NCI-H2196 (cell line): ENCODE data around the gene MRPL11.

ENCODE experiments used
- DNase-seq: peaks from one replicate; lab custom pipeline; 2025; ENCODE audit not compliant: unreplicated experiment; lab: John Stamatoyannopoulos, UW

Gene MRPL11

DNA sequence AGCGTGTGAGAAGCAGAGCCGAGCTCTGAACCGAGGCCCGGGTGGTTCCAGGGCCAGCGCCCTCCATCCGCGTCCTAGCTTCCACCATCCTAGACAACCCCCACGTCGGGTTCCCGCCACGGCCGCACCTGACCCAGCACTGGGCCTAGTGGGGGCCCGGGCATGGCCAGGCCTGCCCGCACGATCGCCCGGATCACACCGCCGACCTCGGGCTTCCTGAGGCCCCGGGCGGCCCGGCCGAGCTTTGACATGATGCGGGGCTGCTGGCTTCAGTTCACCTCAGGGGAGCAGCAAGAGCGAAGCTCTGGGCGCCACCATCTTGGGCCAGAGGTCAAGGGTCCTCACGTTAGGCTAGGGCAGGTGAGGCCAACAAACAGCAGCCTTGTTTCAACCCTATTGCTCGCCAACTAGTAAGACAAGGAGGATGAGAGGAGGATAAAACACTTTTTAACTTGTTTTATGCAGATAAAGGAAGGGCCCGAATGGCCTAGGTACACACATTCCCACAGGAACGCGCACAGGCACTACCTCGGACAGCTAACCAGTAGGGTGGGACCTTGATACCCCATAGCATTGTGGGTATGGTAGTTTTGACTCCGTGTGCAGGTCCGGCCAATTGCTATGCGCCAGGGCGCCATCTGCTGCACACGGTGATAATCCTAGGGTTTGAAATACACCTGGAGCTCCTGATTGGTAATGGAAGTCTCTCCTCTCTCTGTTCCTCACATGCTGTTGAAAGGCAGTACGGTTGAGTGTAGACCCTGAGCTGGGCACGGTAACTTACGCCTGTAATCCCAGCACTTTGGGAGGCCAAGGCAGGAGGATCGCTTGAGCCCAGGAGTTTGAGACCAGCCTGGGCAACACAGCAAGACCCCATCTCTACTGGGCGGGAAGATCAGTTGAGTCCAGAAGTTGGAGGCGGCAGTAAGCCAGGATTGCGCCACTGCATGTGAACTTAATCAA lies at the start of gene MRPL11:
TSS of gene MRPL11 (minus strand) at position 345 of the 963 bp plus-strand sequence. CDS start at position 251, 94 bp downstream.
- DNase-seq: peak; percentile 91

DNA sequence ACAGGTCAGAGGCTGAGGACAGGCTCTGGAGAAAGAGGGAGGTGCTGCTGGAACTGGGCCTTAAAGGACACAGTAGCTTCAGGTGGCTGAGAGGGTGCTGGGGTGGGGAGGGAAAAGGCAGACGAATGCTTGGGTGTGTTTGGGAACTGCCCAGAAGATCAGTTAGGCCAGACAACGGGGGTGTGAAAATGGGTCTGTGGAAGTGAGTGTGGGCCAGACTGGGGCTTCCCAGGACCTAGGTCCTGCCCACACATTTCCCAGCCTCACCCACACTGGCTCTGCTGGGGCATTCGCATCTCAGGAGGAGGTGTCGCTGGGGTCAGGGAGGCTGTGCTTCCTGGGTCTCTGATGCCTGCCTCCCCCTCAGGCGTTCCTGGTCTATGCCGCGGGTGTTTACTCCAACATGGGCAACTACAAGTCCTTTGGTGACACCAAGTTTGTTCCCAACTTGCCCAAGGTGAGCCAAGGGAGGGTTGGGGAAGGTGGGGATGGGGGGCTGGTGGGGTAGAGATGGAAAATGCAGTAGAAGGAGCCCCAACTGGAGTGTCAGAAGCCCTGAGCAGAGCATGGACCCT lies 46.2 kb upstream of the MRPL11 start:
- DNase-seq: no peak

DNA sequence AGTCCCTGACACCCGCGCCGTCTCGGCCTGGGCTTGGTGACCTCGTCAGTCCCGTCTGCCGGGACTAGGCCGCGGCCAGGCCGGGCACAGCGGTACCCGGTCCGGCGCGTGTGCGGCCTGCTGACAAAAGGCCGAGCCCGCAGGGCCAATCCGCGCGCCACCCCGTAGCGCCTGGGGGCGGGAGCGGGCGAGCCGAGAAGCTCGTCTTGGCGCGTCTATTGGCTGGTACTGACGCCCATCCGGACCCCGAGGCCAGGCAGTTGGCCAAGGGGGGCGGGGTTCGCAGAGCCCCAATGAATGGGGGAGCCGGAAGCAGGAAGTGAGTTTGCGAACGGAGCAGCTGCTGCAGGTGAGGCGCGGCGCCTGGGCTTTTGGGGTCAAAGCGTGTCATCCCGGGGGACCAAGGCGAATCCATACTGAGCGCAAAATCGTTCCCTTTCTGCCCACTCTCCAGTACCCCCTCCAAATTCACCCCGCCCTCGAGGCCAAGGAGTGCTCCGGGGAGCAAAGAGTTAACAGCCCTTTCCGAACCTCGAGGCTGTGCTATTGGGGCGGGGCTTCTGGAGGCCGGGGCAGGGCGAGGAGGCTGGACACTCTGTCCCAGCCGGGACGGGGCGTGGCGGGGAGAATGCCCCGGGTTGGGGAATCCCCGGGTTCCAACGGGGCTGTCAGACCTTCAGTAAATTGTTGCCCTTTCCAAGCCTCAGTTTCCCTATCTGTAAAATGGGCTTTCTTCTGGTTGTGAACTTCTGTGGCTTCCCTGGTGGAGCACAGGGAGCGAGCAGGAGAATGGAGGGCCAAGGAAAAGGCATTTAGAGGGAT lies 41.7 kb upstream of the MRPL11 start, which contains the start of gene DPP3:
TSS of gene DPP3 (plus strand) at position 318 of the 822 bp plus-strand sequence. CDS start 1,767 bp downstream, outside the sequence.
- DNase-seq: peak; percentile 98

DNA sequence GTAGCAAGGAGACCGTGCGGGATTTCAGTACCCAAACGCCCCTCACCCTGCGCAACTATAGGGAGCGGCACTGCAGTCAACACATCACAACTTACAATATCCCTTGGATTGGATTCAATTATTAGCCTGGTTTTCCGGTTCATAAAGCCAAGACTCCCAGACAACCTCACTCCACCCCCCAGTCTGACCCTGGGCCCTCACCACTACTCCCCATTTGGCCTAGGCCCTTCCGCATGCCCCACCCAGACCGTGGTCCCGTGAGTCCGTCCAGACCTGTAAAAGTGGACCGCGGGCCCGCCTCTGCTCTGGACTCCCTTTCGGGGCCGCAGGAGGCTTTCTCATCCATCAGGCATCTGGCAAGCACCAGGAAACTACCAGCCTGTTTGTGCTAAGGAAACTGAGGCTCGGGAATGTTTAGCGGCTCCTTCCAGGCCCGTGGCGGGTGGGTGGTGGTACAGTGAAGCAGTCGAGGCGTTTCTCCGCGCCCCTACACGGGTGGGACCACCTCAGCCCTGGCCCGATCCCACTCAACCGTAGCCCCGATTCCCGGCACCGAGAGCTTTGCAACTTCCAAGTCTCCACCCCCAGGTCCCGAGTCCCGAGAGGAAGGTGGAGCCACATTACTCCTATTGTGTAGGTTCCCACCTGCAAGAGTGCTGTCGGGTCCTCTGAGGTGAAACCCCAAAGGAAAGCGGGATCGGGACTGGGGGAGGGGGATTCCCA lies 40.9 kb upstream of the MRPL11 start:
- DNase-seq: peak; percentile 84

DNA sequence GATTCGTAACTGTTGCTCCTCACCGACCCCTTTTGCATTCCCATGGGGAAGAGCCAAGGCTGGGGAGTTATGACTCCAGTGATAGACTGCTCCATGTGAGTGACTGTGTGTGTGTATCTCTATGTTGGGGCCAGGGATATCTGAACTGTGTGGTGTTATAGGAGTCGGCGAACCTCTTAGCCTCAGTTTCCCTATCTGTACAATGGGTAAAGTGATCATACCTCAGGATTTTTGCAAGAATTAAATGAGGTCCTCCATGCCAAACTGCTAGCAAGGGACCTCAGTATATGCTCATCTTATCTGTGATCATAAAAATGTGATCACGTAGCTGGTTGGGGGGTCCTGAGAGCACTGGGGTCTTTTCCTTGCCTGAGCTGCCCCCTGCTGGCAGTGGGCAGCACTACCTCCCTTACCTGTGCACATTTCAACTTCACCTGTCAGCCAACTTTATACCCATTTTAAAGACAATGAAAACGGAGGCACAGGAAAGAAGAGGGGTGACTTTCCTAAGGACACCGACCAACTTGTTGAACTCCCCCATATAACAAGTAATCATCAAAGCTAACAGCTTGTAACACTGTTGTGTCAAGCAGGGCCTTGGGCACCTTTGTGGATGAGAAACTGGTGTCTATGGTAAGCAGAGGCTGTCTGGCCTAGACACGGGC lies 40.2 kb upstream of the MRPL11 start:
- DNase-seq: peak; percentile 39

DNA sequence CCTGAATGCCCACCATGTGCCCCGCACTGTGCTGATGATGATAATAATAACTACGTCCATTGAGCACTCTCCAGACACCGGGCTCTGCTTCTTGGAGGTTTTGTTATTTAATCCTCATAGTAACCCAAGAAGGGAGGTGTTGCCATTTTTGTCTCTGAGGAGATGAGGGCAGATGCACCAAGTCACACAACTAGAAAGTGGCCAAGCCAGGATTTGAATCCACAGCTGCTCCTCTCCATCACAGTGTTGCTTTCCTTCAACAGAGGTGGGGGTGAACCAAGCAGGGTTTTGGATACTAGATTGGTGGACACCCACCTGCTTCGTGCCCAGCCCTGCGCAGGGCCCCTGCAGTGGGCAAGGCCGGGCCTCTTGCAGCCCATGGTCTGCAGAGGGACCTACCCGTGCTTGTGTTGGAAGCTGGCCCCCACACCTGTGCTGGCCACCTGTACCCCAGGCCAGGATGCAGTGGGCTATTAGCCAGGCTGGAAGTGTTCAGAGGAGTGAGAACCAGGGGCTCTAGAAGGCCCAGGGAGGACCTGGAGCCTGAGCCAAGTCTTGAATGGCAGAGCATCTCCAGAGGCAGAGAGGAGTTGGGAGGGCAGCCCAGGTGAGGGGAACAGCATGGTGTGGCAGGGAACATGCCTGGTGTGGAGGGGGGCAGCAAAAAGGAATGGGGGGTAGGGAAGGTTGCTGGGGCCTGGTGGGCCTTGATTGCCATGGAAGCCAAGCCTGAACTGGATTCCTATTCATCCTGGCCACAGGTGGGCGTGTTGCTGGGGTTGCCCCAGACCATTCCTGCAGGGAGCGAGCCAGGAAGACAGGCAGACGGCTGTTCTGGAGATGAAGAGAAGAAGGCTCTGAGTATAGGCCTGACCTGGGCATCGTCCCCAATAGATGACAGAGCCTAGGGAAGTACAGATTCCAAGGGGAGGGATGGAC lies 38.9 kb upstream of the MRPL11 start:
- DNase-seq: no peak

DNA sequence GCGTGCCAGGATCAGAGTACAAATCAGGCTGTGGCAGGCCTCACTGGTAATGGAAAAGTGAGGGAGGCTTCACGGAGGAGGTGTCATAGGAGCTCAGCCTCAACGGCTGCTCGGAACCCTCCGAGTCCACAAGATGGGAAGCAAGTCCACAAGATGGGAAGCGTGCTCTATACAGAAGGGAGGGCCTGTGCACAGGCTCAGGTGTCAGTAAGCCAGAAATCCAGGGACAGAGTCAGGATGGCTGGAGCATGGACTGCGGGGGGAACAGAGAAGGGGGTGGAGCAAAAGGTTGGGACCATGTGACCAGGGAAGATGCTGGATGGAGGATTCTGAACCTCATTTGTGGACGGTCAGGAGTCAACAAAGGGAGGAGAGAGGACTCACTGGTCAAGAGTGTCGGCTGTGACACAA lies 38.2 kb upstream of the MRPL11 start:
- DNase-seq: no peak

DNA sequence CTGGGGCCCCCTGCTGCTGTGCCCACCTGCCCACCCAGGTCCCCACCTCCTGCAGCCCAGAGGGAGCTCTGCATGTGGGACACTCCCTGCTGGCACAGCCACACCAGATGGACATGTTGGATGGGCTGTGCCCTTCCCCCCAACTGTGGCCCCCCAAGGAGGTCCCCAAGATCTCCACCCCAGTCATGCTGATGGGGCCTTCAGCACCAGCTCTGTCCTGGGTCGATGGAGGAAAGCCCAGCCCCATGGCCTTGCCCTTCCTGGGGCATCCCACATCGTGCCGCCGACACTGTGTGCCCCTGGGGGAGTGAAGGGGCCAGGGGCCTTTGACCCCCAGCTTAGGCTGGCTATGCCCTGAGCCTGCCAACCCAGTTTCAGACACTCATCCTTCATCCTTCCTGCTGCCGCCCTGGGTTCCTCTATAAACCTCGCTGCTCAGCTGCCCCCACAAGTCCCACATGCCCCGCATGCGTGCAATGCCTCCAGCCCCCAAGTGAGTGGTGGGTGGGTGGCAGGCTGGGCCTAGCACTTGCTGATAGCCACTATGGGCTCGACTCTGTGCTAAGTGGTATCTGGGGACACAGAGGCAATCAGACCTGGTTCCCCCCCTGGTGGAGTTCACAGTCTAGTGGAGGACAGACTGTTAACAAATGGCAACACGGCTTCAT lies 37.7 kb upstream of the MRPL11 start:
- DNase-seq: no peak

DNA sequence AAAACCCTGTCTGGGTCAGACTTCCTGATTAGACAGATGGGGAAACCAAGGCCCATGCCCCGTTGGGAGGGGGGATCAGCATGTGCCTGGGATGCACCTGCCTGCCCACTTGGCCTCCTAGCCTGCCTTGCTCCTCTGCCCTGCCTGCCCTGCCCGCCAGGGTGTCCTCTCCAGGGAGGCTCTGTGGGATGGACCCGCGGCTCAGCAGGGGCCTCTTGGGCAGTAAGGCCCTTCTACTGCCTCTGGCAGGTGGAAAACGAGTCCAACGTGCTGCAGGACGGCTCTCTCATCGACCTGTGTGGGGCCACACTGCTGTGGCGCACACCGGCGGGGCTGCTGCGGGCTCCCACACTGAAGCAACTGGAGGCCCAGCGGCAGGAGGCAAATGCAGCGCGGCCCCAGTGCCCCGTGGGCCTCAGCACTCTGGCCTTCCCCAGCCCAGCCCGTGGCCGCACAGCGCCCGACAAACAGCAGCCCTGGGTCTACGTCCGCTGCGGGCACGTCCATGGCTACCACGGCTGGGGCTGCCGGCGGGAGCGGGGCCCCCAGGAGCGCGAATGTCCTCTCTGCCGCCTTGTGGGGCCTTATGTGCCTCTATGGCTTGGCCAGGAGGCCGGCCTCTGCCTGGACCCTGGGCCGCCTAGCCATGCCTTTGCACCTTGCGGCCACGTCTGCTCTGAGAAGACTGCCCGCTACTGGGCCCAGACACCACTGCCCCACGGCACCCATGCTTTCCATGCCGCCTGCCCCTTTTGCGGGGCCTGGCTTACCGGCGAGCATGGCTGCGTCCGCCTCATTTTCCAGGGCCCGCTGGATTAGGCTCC lies 36.9 kb upstream of the MRPL11 start:
- no peak for DNase-seq

DNA sequence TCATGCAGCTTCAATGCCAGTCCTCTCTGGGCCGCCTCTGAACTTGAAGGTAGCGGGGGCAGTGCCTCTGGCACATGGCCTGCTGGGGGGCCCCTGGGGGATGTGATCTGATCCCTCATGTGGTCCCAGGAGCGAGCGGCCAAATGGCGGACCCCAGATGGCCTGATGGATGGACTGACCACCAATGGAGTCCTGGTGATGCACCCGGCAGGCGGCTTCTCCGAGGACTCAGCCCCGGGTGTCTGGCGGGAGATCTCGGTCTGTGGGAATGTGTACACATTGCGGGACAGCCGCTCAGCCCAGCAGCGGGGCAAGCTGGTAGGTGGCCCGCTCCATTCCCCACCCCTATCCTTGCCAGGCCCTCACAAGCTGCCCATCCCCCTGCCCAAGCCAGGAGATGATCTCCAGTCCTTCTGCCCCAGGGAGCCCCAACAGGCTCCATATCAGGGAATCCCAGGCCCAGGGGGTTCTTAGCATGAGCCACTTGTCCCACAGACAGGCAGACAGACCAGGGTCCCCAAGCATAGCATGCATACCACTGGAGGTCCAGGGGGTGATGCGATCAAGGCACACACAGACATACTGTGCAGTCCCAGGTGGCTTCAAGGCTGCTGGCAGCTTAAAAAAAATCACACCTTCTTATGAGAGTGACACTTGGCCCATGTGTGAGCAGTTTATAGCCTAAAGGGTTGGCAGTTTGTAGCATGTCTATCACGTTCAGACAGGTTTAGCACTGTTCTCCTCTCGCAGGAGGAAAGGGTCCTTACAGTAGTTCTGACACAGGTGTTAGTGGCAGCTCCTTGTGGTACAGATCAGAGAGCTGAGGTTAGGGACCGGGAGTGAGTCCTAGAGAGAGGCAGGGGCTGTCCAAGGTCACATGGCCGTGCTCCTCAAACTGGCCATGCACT lies 35.2 kb upstream of the MRPL11 start:
- no peak for DNase-seq

DNA sequence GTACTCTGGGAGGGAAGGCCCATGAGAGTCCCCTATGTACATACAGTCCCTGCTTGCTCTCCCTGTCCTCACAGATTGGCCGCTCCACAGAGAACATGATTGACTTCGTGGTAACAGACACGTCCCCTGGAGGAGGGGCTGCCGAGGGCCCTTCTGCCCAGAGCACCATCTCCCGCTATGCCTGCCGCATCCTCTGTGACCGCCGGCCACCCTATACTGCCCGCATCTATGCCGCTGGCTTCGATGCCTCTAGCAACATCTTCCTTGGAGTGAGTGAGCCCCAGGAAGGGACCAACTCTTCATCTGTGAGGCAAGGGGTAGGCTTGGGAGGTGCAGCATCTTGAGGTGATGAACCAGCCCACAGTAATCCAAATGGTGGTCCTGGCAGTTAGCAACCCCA lies 34.5 kb upstream of the MRPL11 start:
- no peak for DNase-seq

DNA sequence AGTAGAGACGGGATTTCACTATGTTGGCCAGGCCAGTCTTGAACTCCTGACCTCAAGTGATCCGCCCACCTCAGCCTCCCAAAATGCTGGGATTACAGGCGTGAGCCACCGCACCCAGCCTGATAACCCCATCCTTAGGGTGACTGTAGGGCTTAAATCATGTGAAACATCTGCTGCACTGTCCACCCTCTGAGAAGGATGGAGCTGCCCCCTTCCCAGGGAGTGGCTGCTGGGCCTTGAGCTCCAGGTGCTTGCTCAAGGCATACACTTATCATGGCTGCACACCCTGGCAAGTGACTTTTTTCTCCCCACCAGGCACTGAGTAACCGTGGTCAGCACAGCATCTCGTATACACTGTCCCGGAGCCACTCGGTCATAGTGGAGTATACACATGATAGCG lies 33.4 kb upstream of the MRPL11 start:
- no peak for DNase-seq

DNA sequence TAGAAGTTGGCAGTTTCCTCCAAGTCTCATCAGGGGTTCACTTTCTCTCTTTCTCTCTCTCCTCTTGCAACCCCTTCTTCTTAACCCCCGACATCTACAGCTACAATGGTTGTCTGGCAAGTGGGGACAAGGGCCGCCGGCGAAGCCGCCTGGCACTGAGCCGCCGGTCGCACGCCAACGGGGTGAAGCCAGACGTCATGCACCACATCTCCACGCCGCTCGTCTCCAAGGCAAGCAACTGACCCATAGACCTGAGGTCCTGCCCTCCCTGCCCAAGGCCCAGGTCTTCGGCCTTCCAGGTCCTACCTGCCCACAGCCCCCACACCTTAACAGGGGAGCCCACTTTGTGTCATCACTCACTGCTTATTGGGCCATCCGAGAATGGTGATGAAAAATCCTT lies 32.5 kb upstream of the MRPL11 start:
- DNase-seq: no peak

DNA sequence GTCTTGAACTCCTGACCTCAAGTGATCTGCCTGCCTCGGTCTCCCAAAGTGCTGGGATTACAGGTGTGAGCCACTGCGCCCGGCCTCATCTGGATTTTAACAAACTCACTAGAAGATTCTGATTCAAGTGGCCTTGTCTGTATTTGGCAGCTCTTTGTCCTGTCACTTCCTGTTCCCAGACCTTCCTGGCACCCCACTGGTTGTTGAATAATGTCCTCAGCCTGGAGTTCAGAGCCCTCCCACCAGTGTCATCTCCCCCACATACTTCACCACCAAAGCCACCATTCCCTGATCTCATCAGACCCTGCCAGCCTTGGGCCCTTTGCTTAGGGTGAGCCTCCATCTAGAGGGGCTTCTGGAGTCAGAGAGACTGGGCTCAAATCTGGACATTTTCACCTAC lies 31.4 kb upstream of the MRPL11 start:
- DNase-seq: no peak

DNA sequence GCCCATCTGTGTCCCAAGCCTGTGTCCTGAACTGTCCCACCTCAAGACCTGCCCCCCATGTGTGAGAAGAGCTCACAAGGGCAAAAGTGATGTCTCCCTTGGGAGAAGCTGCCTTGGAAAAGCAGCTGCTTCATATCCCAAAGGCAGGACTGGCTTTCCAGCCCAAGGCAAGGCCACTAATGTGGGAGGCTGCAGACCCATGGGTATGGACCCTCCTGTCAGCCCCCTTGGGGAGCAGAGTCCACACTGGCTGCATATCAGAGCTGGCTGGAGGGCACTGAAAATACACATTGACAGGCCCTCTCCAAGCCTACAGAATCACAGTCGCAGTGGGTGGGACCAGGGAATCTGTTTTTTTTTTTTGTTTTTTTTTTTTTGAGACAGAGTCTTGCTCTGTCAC lies 30.8 kb upstream of the MRPL11 start:
- no peak for DNase-seq

DNA sequence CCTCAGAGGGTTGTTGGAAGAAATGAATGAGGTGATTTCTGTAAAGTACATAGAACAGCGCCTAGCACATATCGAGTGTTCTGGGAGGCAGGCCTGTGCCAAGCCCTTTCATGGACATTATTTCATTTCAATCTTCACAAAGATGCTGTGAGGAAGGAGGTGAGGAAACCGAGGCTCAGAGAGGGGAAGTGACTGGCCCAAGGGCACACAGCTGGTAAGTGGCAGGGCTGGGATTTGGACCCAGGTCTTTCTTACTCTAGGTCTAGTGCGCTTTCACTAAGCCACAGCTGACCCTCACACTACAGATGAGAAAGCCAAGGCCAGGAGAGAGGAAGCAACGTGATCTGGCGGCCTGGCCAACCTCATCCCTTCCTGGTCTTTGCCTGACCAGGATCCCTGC lies 30.0 kb upstream of the MRPL11 start:
- DNase-seq: no peak

DNA sequence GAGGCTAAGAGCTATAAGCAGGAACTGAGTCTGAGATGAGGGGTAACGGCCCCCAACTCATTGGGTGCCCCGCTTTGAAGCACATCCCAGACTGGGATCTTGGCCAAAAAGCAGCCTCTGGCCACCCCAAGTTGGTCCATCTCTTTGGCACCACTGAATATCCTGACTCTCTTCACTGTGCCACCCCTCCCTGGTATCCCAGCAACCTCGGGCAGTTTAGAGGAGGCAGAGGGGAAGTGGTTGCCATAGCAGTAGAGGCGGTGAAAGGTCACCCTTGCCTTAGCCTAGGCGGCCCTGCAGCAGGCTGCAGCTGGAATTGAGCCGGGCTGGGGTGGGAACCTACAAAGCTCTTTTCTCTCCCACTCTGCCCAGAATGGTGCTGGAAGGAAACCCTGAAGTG lies 29.1 kb upstream of the MRPL11 start:
- DNase-seq: peak; percentile 78
